ENCODE data around the gene LYZL1.

DNA sequence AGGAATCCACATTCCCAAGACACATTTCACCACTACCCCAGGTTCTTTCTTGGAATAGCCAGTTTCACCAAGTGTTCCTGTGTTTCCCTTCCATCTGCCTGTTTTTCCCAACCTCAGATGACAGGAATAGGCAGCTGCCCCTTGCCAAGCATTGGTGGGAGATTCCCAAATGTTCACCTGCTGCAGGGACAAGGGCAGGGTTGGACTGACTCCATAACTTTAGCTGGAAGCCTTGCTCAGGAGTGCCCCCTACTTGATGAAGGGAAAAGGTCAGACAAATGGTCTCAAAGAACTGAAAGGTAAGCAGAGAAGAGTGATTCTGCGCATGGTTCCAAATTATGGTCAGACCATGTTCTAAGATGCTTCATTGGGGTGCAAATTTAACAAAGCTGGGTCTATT, 45.1 kb upstream of the LYZL1 start:
- TF ChIP-seq ZNF274 (IDR thresholded peaks at IDR 0.05; ENCODE audit: borderline replicate concordance, low read depth, low read length) (no peak), GTF2F1 (IDR thresholded peaks at IDR 0.05; ENCODE audit: low read depth, low read length) (no peak)
